ENCODE data around the gene OTUD5.

The OTUD5 gene

DNA sequence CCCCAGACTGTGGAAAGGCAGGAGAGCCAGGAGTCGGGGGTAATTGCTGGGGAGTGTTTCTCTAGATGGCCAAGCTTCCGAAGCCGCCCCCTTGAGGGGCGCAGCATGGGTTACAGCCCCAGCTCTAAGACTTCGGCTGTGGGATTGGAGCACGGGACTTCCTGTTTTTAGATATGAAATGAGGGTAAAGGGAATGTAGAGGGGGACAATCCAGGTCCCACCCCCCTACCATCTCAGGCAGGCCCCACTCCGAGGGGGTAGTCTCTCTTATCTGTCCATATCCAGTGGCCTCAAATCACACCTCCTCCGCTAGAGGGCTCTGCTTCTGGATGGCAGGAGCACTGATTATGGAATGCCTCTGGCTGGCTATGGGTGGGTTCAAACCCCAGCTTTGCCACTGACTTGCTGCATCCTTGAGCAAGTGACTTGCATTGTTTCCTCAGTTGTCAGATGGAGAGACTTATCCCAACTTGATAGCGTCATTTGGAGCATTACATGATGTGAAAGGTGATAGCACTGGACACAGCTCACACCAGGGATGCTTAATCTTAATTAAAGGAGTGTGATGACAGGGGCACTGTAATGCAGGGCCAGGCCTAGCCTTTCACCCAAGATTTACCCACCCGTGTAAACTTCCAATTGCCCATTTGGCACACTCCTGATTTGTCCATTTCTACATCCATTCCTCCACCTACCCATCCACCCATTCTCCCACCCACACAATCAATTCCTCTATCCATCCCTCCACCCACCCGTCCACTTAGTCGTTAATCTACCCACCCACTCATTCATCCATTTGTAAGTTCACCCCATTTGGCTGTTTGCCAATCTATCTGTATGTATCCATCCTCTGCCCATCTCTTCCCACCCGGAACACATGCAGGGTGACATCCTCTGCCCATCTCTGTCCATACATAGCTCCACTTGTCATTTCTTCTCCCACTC, 15.1 kb upstream of the OTUD5 start:
- DNase-seq = peak; percentile 59

DNA sequence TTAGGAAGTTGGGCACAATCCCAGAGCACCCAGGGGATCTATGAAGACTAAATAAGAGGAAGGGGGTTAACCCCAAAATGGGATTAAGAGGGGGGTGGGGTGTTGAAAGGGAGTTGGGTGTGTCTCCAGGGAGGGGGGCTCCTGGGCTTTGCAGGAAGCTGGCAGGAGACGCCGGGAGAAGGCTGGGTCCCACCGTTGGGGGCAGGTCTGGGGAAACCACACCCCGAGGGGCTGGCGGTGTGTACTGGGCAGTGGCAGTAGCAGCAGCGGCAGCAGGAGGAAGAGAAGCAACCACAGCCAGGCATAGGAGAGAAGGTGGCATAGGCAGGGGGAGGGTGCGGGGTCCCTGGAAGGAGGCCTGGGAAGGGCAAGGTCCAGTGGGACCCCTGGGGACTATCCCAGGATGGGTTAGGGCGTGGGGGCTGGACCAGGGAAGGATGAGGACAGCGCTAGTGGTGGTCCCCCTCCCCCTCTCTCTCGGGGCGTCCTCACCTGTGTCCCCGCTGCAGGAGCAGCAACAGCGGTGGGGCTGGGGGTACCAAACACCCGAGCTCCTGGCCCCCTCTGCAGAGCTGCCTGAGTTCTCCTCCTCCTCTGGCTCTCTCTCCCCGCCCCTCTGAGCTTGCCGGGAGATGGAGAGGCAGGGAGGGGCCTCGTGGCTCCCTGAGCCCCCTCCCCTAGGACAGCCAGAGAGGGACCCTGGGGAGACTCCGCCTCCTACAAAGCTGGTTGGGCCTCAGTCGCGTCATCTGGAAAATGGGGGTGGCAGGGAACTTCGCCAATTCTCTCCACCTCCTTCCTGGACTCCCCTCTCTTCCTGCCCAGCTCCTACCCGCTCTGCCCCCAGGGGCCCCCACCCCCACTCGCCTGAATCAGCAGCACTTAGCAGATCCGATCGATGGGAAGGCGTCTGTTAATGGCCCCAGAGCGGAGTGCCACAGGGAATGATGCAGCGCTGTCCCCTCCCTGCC, 14.1 kb upstream of the OTUD5 start, which contains the start of gene KCND1:
Gene KCND1 (minus strand): TSS at position 596 of the 971 bp plus-strand sequence. CDS start 1,573 bp downstream, outside the sequence.
- peak; percentile 79 for DNase-seq

DNA sequence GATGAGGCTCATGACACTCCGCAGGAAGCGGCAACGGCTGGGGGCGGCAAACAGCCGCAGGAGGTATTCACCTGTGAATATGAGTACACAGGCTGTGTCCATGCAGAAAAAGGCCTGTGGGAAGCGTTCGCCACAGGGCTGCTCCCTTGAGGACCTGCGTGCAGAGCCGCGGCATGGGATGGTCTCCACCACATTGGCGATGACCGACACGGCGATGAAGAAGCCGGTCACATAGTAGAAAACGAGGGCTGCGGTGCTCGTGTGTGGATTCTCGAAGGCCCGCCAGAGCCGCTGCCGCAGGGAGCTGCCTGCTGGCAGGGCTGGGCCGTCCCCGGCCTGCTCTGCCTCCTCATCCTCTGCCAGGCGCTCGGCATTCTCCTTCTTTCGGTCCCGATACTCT, 12.1 kb upstream of the OTUD5 start:
- no peak for DNase-seq

DNA sequence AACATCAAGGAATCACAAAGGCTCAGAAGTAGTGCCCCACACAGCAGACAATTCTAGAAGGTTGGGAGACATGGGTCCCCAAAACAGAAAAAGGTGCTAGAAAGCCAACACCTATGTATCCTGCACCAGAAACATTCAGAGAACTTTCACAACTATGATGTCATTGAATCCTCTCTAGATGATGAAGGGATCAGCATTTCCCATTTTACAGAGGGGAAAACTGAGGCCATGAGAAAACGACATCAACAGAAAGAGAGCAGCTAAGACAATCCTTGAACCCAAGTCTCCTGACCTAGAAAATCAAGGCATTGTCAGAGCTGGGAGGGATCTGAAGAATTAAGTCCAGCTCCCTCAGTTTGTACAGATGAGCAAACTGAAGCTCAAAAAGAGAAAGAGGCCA, 11.0 kb upstream of the OTUD5 start:
- DNase-seq = no peak

DNA sequence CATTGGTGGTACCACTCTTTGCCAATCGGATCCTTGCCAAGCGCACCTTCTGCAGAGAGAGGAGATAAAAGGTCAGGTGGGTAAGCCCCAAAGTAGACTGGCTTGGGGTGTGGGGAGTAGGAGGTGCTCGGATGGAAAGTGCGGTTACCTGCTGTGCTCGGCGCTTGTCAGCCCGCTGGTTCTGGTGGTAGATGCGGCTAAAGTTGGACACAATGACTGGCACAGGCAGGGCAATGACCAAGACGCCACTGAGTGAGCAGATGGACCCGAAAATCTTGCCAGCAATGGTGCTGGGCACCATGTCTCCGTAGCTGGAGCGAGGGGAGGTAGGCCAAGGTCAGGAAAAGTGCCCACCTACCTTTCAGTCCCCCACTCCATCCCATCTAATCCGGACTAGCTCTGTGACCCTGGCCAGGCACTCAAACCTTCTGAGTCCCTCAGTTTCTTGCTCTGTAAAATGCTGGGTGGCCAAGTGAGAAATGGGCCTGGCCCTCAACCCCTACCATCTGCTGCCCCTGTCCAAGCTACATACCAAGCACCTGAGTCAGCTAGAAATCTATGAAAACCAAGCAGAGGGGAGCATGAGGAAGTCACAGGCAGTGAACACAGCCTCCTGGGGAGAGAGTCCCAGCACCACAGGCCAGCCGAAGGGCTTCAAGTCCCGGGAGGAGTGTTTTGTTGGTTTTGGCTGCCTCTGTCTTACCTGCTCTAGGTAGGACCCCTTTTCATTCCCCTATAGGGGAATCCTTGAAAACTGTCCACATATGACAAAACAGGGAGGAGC, 9.6 kb upstream of the OTUD5 start:
- DNase-seq = peak; percentile 28

DNA sequence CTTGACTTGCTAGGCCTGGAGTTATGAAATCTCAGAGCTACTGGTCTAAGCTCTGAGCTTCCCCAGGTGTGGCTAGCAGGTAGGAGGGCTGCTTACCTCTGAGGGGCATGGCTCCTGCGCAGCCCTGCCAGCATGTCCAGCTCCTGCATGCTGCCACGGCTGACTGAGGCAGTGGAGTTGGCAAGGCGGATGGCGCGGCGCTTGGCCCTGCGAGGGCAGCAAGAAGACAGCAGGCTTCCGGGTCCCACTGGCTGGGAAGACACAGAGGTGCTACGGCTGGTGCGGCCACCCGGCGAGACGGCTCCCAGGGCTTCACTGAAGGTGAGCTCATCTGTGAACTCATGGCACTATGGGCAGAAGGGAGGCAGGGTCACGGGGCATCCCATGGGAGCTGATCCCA, 8.6 kb upstream of the OTUD5 start:
- DNase-seq = no peak

DNA sequence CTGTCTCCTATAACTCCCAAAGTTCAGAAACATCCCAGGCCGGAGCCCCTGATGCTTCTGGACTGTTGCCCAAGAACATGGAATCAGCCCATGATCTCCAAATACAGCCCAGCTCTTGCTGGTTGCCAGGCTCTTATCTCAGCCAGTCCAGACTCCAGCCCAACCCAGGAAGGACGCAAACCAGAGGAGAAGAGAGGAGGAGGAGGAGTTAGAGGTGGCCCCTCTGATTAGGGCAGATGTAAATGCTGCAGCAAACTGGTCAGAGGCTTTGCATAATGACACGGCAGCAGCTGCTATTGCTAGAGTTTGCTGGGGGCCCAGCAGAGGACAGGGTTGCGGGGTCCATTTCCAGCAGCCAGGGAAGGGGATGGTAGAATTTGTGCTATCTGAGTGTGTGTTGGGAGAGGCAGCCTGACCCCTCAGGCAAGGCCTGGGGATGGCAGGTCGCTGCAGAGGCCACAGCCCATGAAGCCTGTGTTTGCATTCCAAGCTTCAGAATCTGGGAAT, 4.2 kb upstream of the OTUD5 start:
- DNase-seq = no peak

DNA sequence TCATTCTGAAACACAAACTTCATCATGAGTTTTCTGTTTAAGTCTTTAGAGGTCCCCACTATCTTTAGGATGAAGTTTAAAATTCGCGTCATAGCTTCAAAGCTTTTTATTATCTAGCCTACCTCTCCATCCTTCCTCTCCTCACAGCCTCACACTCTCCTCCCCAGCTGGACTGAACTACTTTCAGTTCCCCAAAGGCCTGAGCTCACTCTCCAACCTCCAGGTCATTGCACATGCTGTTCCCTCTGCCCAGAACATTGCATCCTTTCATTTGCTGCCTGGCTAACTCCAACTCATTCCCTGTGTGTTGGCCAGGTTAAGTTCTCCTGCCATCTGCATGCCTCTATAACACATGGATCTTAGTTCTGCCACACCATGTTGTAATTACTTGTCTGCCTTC, 2.9 kb upstream of the OTUD5 start:
- DNase-seq = no peak

DNA sequence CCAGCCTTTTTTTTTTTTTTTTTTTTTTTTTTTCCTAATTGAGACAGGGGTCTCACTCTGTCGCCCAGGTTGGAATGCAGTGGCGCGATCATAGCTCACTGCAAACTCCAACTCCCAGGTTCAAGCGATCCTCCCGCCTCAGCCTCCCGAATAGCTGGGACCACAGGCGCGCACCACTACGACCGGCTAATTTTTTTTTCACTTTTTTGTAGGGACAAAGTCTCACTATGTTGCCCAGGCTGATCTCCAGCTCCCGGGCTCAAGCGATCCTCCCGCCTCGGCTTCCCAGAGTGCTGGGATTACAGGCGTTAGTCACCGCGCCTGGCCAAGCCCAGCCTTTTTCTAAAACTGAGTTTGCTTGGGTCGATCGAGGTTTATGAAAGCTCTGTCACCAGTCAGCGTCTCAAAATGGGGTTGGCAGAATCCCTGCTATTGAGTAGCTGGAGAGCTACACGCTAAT, 1.3 kb upstream of the OTUD5 start:
- DNase-seq = peak; percentile 63

DNA sequence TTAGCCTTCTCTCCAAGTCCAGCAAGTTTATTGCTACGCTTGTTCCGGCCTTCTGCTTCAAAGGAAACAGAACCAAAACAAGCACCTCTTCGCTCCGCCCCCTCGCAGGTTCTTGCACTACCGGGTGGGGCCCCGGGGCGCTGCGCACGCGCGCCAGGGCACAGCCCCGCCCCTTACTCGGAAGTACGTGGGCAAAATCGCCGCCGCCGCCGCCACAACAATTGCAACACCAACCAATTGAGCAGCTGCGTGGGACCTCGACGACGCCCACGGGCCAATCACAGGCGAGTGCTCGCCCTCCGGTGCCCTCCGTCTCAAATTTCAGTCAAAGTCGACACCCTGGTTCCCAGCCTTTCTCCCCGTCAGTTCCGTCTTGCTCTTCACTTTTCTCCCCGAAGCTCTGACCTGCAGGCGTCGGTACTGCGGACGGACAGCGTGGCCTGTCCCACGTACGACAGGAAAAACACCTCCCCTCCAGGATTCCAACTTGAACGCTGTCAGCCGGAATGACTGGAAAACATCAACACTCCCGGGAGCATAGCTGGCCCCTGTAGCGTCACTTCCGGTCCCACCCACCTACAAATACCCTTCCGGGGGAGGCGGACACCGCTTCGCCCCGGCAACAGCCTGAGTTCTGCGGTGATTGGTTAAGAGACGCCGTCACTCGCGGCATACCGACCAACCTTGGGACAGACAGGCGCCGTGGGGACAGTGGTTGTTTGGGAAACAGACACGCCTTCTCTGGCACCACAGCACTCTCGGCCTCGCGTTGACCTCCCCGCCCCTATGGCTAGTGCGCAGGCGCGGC, 624 bp upstream of the OTUD5 start:
- peak; percentile 98 for DNase-seq

DNA sequence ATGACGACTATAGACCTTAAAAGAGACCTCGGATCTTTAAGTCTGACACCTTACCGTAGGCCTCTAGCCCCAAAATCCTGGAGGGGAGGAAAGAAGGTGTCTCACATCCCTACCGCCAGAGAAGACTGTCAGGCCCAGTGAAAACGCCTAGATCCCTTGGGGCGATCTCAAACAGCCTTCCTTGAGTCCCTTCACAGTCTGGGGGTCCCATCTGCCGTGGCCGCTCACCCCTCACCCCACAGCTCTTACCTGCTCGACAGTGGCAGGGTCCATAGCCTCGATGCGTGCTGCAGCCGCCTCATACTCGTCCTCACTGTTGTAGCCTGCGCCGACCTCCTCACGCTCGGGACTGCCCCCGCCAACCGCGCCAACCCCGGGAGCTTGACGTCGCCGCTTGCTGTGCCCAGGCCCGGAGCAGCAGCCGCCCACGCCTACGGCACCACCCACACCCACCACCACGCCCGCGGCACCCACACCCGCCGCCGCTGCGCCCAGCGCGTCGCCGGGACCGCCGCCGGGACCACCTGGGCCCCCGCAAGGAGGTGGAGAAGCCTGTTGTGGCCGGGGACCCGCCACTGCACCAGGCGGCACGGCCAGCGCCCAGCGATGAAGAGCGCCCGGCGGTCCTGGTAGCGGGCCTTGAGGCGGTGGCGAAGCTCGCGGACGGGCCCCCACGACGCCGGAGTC, 536 bp downstream of the OTUD5 start:
- DNase-seq = no peak

DNA sequence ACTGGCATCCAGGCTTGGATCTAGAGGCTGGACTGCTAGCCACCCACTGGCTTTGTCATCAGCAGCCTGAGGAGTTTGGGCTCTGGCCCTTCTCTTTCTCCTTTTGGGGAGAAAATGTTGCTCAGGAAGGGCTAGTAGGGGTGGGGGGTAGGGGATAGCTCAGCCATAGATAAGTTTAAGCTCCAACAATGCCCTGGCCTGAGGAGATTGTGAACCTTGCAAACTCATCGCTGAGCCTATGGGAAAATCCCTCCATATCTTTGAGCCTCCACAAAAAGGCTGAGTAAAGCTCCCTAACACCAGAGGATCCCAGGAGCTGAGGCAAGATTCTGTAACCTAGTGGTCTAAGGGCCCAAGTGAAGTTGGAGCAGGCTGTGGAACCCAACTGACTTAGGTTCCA, 8.8 kb downstream of the OTUD5 start:
- no peak for DNase-seq

DNA sequence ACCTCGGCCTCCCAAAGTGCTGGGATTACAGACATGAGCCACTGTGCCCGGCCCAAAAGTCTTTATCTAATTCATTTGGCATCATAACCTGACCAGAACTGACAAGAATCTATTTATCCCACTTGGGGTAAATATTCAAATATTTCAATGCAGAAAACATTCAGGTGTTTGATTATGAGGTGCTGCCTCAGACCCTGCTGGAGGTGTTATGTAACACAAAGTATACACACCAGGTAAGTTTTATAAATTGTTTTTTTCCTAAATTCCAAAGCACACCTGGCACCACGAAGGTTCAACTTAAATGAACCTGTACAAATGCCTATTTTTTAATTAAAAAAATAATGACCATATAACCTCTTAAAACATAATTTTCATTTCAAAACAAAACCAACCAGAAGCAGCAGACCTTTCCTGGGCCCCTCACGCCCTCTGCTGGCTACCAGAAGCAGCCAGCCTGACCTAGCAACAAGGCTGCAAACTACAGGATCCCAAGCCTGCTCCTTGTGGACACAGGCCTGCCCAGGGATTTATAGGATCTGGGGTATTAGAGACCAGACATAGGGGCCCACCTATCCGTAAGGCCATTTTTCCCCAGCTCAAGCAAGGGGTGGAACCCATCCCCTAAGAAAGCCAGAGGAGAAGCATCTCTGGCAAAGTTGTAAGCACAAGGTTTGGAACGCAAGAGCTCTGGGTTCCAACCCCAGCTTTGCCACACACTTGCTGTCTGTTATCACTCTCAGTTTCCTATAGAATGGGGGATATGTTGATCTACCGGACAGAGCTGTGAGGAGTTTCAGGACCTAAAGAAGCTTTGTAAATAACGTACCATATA, 11.7 kb downstream of the OTUD5 start:
- peak; percentile 32 for DNase-seq

DNA sequence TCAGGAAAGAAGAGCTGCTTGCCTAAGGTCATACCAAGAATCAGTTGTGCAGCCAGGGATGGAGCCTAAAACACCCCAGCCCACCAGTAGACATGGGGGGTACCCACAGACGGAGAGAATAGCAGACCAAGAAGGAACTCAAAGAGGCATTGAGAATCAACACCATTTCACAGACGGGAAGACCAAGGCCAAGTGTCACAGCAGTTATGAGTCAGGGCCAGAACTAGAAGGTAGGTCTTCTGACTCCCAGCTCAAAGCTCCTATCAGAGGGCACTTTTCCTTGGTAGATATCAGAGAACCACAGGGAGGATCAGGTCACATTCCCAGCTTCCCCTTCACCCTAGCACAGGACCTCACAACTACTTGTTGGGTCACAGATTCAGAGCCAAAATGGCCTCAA, 14.5 kb downstream of the OTUD5 start:
- no peak for DNase-seq

DNA sequence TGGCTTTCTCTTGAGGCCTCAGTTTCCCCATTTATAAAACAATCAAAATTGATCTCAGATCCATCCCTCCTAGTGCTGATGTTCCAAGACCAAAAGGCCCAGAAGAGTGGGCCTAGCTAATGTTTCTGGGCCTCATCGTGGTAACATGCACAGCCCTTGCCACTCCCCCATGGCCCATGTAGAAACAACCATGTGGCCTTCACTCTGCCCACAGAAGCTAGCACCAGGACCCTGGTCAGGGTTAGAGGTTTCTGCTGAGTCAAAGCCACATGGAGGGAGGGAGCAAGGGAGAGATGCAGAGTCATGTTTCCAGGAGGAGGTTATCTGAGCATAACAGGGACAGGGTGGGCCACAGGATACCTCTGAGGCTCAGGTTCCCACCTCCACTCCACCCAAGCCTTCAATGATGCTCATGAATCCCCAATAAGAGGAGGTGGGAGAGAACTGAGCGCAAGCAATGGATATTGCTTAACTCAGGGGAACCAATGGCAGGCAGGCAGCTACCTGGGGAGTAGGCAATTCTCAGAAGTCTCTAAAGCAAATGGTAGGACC, 16.9 kb downstream of the OTUD5 start:
- no peak for DNase-seq

DNA sequence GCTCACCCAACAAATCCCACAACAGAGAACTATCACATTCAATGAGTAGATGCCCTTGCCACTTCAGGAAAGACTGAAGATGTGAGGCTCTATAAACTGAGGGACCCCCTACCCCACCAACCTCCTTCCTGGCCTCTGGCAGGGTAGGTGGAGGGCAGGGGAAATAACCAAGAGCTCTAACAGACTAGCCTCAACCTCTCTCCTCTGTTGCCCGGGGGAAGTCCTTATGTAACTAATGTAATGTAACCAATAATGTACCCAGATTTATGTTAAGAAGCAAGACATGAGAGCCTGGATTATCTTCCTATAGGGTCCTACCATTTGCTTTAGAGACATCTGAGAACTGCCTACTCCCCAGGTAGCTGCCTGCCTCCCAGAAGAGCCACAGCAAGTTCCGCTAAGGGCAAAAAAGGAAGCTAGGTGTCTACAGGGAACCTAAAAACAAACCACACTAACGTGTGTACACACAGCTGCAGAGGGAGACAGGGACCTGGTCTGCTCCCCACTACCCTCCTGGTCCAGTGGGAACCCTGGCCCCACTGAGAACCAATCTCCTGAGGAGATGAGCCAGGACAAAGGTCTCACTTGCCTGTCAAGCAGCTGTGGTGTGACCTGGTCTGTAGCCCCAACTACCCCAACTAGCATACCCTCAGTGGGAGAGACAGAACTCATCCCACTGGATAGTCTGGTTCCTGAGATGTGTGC, 17.7 kb downstream of the OTUD5 start:
- DNase-seq = no peak

DNA sequence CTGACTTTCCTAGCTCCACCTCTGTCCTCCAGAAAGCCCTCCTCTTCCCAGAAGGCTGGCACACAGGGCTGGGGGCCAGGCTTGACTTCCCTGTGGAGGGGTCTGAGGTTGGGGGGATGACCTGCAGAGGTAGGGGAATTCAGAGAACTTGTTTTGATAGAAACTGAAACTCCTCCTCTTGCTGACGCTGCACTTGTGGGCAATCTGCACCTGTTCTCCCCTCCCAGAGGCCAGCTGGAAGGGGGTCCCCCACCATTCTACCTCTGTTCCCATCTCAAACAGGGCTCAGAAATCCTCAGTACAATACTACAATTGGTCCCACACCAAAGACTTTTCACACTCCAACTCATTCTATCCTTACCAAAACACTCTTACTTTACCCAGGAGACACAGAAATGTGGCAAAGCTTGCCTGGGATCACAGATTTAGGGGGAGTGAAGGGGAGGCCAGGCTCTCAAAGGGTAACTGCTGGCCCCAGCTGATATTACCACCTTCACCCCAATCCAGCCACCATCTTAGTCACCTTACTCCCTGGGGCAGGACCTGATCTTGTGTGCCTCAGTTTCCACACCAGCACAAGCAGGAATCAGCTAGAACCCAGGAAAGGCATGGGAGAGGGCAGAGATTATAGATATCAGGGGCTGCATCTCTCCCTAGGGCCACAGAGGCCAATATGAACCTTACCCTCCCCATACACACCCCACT, 18.5 kb downstream of the OTUD5 start:
- DNase-seq = no peak
